Epithelial cell of proximal tubule (primary cell): Measurements from ENCODE around the gene CDH13. TPM values are rescaled to one million over a fixed set of nuclear protein-coding genes. Genes with fewer than 3 reads are reported as not detected.

ENCODE experiments used
- DNase-seq: peaks from one replicate; pipeline ENCODE4 v3.0.0-alpha.2; 2011; ENCODE audit warnings: low read depth
- H3K4me3 ChIP-seq: 2 replicates; pipeline ENCODE4 v1.5.1; 2011; ENCODE audit warnings: low read depth, mild to moderate bottlenecking, low read length
- CTCF ChIP-seq: conservative IDR thresholded peaks from 2 replicates; pipeline ENCODE4 v1.5.1; 2012; ENCODE audit warnings: low read depth, mild to moderate bottlenecking, low read length
- total RNA-seq: library from RNA; depleted of rRNA; stranded (reverse); fragments of >200 nt; gene quantifications from 2 replicates; pipeline ENCODE4 v1.2.3, GENCODE V29; 2015

The CDH13 gene
- total RNA-seq, 1 donor from 2014 or later = 85.4 TPM

- no peak for DNase-seq
- no peak overlapping the region for H3K4me3 ChIP-seq
- no peak for TF ChIP-seq CTCF
Measured at GRCh38 chr16:82857693-82858365, 231.1 kb downstream of the CDH13 start.

GRCh38 chr16:82859662-82860061 lies 232.9 kb downstream of the CDH13 start:
- H3K4me3 ChIP-seq = no peak overlapping the region
- no peak for TF ChIP-seq CTCF
- DNase-seq = no peak

GRCh38 chr16:82860071-82860470 lies 233.3 kb downstream of the CDH13 start:
- no peak overlapping the region for H3K4me3 ChIP-seq
- TF ChIP-seq CTCF = no peak
- DNase-seq = no peak

- H3K4me3 ChIP-seq = no peak overlapping the region
- no peak for DNase-seq
- no peak for TF ChIP-seq CTCF
Measured at GRCh38 chr16:82862057-82862456, 235.3 kb downstream of the CDH13 start.

GRCh38 chr16:82864332-82865040 lies 237.7 kb downstream of the CDH13 start:
- no peak for DNase-seq
- TF ChIP-seq CTCF = no peak
- no peak overlapping the region for H3K4me3 ChIP-seq

- no peak for TF ChIP-seq CTCF
- DNase-seq = no peak
- H3K4me3 ChIP-seq = no peak overlapping the region
Measured at GRCh38 chr16:82865412-82865811, 238.6 kb downstream of the CDH13 start.

- no peak for TF ChIP-seq CTCF
- DNase-seq = no peak
- H3K4me3 ChIP-seq = no peak overlapping the region
Measured at GRCh38 chr16:82867485-82867884, 240.7 kb downstream of the CDH13 start.
